ENCODE results near the gene UBC. TPM values are rescaled to one million over a fixed set of nuclear protein-coding genes. Genes with fewer than 3 reads are reported as not detected.

UBC gene
- total and polyA plus RNA-seq, 5 donors from 2014 or later, result 1,179 to 2,012 (median 1,557) TPM

- DNase-seq, result no peak
Measured at GRCh38 chr12:124917841-124918621, 3.6 kb upstream of the UBC start.

GRCh38 chr12:124917135-124917840 is 2.8 kb upstream of the UBC start:
- Histone ChIP-seq H3K27ac (ENCODE audit: insufficient read depth, low read length, poor library complexity, severe bottlenecking) (peak overlapping the region; percentile 99), H3K4me3 (ENCODE audit: low read depth, low read length) (peak overlapping the region; percentile 99), H3K27me3 (ENCODE audit: control insufficient read depth, insufficient read depth, low read length) (no peaks in the 10 kb centered on the region), H3K9me3 (ENCODE audit: control insufficient read depth in 2 of 2, low read length in 2 of 2) (no peaks in the 10 kb centered on the region), H3K4me1 (ENCODE audit: control insufficient read depth, insufficient read depth, low read length, poor library complexity, severe bottlenecking) (peaks cover 78% of the 10 kb centered on the region), H3K36me3 (ENCODE audit: control insufficient read depth, insufficient read depth, low read length) (peaks cover 10% of the 10 kb centered on the region)
- peak overlapping the region; percentile 87 to 100 (median 95) for H3K4me3 Mint-ChIP-seq
- peaks cover 25% of the 10 kb centered on the region for H3K36me3 Mint-ChIP-seq
- ATAC-seq (ENCODE audit: low read depth in 2 of 2) (peak; percentile 81 to 84), DNase-seq (peak; percentile 91 to 98 (median 93))
- H3K4me1 Mint-ChIP-seq, result peaks cover 37 to 96% (median 69%) of the 10 kb centered on the region in 4 donors
- H3K27ac Mint-ChIP-seq, result peak overlapping the region; percentile 99 to 100 (median 99)
- peaks cover 0 to 9% (median 0%) of the 10 kb centered on the region in 7 donors for H3K9me3 Mint-ChIP-seq
- peaks cover 29% of the 10 kb centered on the region for H3K27me3 Mint-ChIP-seq

More at GRCh38 chr12:124917841-124918621, 3.6 kb upstream of the UBC start:
- Mint-ChIP-seq H3K4me1 (peaks cover 38 to 93% (median 67%) of the 10 kb centered on the region in 4 donors), H3K36me3 (peaks cover 18% of the 10 kb centered on the region), H3K4me3 (peak overlapping the region; percentile 87 to 100 (median 95)), H3K27ac (peak overlapping the region; percentile 99 to 100 (median 99)), H3K9me3 (peaks cover 0 to 9% (median 0%) of the 10 kb centered on the region in 7 donors), H3K27me3 (peaks cover 29% of the 10 kb centered on the region)
- no peaks in the 10 kb centered on the region for H3K9me3 ChIP-seq (ENCODE audit: control insufficient read depth in 2 of 2, low read length in 2 of 2)
- H3K36me3 ChIP-seq (ENCODE audit: control insufficient read depth, insufficient read depth, low read length), result peaks cover 6% of the 10 kb centered on the region
- peak overlapping the region; percentile 99 for H3K27ac ChIP-seq (ENCODE audit: insufficient read depth, low read length, poor library complexity, severe bottlenecking)
- H3K4me1 ChIP-seq (ENCODE audit: control insufficient read depth, insufficient read depth, low read length, poor library complexity, severe bottlenecking), result peaks cover 75% of the 10 kb centered on the region
- no peaks in the 10 kb centered on the region for H3K27me3 ChIP-seq (ENCODE audit: control insufficient read depth, insufficient read depth, low read length)
- peak overlapping the region; percentile 99 for H3K4me3 ChIP-seq (ENCODE audit: low read depth, low read length)
- ATAC-seq (ENCODE audit: low read depth in 2 of 2), result no peak

- Histone ChIP-seq H3K4me1 (ENCODE audit: control insufficient read depth, insufficient read depth, low read length, poor library complexity, severe bottlenecking) (peaks cover 70% of the 10 kb centered on the region), H3K27me3 (ENCODE audit: control insufficient read depth, insufficient read depth, low read length) (no peaks in the 10 kb centered on the region), H3K36me3 (ENCODE audit: control insufficient read depth, insufficient read depth, low read length) (peaks cover 11% of the 10 kb centered on the region), H3K4me3 (ENCODE audit: low read depth, low read length) (peak overlapping the region; percentile 99), H3K27ac (ENCODE audit: insufficient read depth, low read length, poor library complexity, severe bottlenecking) (peak overlapping the region; percentile 99), H3K9me3 (ENCODE audit: control insufficient read depth in 2 of 2, low read length in 2 of 2) (no peaks in the 10 kb centered on the region)
- peak overlapping the region; percentile 99 to 100 (median 99) for H3K27ac Mint-ChIP-seq
- peaks cover 0 to 9% (median 0%) of the 10 kb centered on the region in 7 donors for H3K9me3 Mint-ChIP-seq
- no peak for ATAC-seq (ENCODE audit: low read depth in 2 of 2)
- peaks cover 30 to 92% (median 63%) of the 10 kb centered on the region in 4 donors for H3K4me1 Mint-ChIP-seq
- H3K36me3 Mint-ChIP-seq, result peaks cover 25% of the 10 kb centered on the region
- peak overlapping the region; percentile 87 to 100 (median 95) for H3K4me3 Mint-ChIP-seq
- DNase-seq, result peak in 1 of 3 donors; percentile 77
- H3K27me3 Mint-ChIP-seq, result peaks cover 25% of the 10 kb centered on the region
Measured at GRCh38 chr12:124916374-124917134, 2.1 kb upstream of the UBC start.

GRCh38 chr12:124915239-124916236 is 1.1 kb upstream of the UBC start:
- ATAC-seq (ENCODE audit: low read depth in 2 of 2) (no peak), DNase-seq (no peak)
- peak overlapping the region; percentile 99 for H3K4me3 ChIP-seq (ENCODE audit: low read depth, low read length)
- peaks cover 69% of the 10 kb centered on the region for H3K4me1 ChIP-seq (ENCODE audit: control insufficient read depth, insufficient read depth, low read length, poor library complexity, severe bottlenecking)
- H3K27me3 Mint-ChIP-seq, result peaks cover 24% of the 10 kb centered on the region
- peaks cover 29 to 91% (median 61%) of the 10 kb centered on the region in 4 donors for H3K4me1 Mint-ChIP-seq
- H3K36me3 Mint-ChIP-seq, result peaks cover 31% of the 10 kb centered on the region
- H3K27ac ChIP-seq (ENCODE audit: insufficient read depth, low read length, poor library complexity, severe bottlenecking), result peak overlapping the region; percentile 99
- peaks cover 21% of the 10 kb centered on the region for H3K36me3 ChIP-seq (ENCODE audit: control insufficient read depth, insufficient read depth, low read length)
- H3K9me3 ChIP-seq (ENCODE audit: control insufficient read depth in 2 of 2, low read length in 2 of 2), result no peaks in the 10 kb centered on the region
- H3K27ac Mint-ChIP-seq, result peak overlapping the region; percentile 99 to 100 (median 99)
- H3K9me3 Mint-ChIP-seq, result peaks cover 0 to 9% (median 0%) of the 10 kb centered on the region in 7 donors
- H3K27me3 ChIP-seq (ENCODE audit: control insufficient read depth, insufficient read depth, low read length), result no peaks in the 10 kb centered on the region
- peak overlapping the region; percentile 87 to 100 (median 95) for H3K4me3 Mint-ChIP-seq

GRCh38 chr12:124913474-124914391 is 717 bp downstream of the UBC start:
- peak; percentile 86 to 94 (median 91) for DNase-seq
- peak; percentile 44 to 48 for ATAC-seq (ENCODE audit: low read depth in 2 of 2)
- Histone ChIP-seq H3K27ac (ENCODE audit: insufficient read depth, low read length, poor library complexity, severe bottlenecking) (peak overlapping the region; percentile 99), H3K36me3 (ENCODE audit: control insufficient read depth, insufficient read depth, low read length) (peaks cover 23% of the 10 kb centered on the region), H3K9me3 (ENCODE audit: control insufficient read depth in 2 of 2, low read length in 2 of 2) (no peaks in the 10 kb centered on the region), H3K27me3 (ENCODE audit: control insufficient read depth, insufficient read depth, low read length) (no peaks in the 10 kb centered on the region), H3K4me1 (ENCODE audit: control insufficient read depth, insufficient read depth, low read length, poor library complexity, severe bottlenecking) (peaks cover 57% of the 10 kb centered on the region), H3K4me3 (ENCODE audit: low read depth, low read length) (peak overlapping the region; percentile 99)
- peaks cover 24% of the 10 kb centered on the region for H3K27me3 Mint-ChIP-seq
- H3K9me3 Mint-ChIP-seq, result peaks cover 0 to 9% (median 0%) of the 10 kb centered on the region in 7 donors
- peak overlapping the region; percentile 99 to 100 (median 100) for H3K4me3 Mint-ChIP-seq
- peaks cover 22 to 84% (median 58%) of the 10 kb centered on the region in 4 donors for H3K4me1 Mint-ChIP-seq
- H3K36me3 Mint-ChIP-seq, result peaks cover 31% of the 10 kb centered on the region
- H3K27ac Mint-ChIP-seq, result peak overlapping the region; percentile 100
